Cardiac muscle cell (in vitro differentiated cells and primary cell): ENCODE results near the gene OR52B4. TPM values are rescaled to one million over a fixed set of nuclear protein-coding genes. Genes with fewer than 3 reads are reported as not detected.
"Not testable (repeated sequence)": the region's sequence is repeated elsewhere in the genome, so short reads cannot be mapped to it uniquely, and the experiment has no call there.

Experiments used
- DNase-seq, 2 donors: peaks; one replicate each; pipeline versions ENCODE4 v3.0.0 to v3.0.0-alpha.2; 2010 to 2017; ENCODE audit warnings: low read depth in 1 of 2, low spot score in 1 of 2
- H3K27ac ChIP-seq: fragments of 200-600 bp; sonication (generic); 2 replicates; pipeline ENCODE4 v1.5.1; 2016
- H3K27me3 ChIP-seq: fragments of 200-600 bp; sonication (generic); 2 replicates; pipeline ENCODE4 v1.6.0; 2016; ENCODE audit warnings: control low read depth
- H3K36me3 ChIP-seq: fragments of 200-600 bp; sonication (generic); 2 replicates; pipeline ENCODE4 v1.5.1; 2016; ENCODE audit warnings: control low read depth
- H3K4me1 ChIP-seq: fragments of 200-600 bp; sonication (generic); 2 replicates; pipeline ENCODE4 v1.8.1; 2017; ENCODE audit warnings: low read depth, mild to moderate bottlenecking, mixed run types
- H3K4me3 ChIP-seq: fragments of 200-600 bp; sonication (generic); 2 replicates; pipeline ENCODE4 v1.5.1; 2016; ENCODE audit warnings: mild to moderate bottlenecking
- H3K9me3 ChIP-seq: fragments of 200-600 bp; sonication (generic); 2 replicates; pipeline ENCODE4 v1.5.1; 2017; ENCODE audit warnings: low read depth, mild to moderate bottlenecking, control low read depth
- CTCF ChIP-seq: IDR thresholded peaks from 2 replicates; pipeline ENCODE4 v1.5.1; 2012; ENCODE audit warnings: low read depth, mild to moderate bottlenecking, low read length
- polyA plus RNA-seq: library from polyadenylated mRNA; unstranded; fragments of >200 nt; fragmentation: Nextera tagmentation; extraction: Ambion mirVana; gene quantifications from 2 replicates; pipeline ENCODE4 v1.2.1, GENCODE V29; 2016
- total RNA-seq: library from RNA; depleted of rRNA; stranded (reverse); fragments of >200 nt; gene quantifications from 2 replicates; pipeline ENCODE4 v1.2.3, GENCODE V29; 2016

The OR52B4 gene
- not detected in 2 replicates for total RNA-seq
- polyA plus RNA-seq: not detected in 2 replicates

GRCh38 chr11:4368286-4368685, at the start of gene OR52B4:
Gene OR52B4 (minus strand): TSS chr11:4368386. CDS start chr11:4368295, 91 bp downstream.
- DNase-seq: no peak
- H3K27ac ChIP-seq: no peak within 1 kb of the TSS
- no peak for TF ChIP-seq CTCF
- H3K36me3 ChIP-seq: no peaks in the 10 kb centered on the region
- no peaks in the 10 kb centered on the region for H3K27me3 ChIP-seq
- H3K4me3 ChIP-seq: no peak within 1 kb of the TSS
- H3K4me1 ChIP-seq: no peaks in the 10 kb centered on the region
- peaks cover 5% of the 10 kb centered on the region for H3K9me3 ChIP-seq

GRCh38 chr11:4416816-4417215, 48.6 kb upstream of the OR52B4 start:
- Histone ChIP-seq H3K9me3 (no peaks in the 10 kb centered on the region), H3K36me3 (no peaks in the 10 kb centered on the region), H3K27me3 (no peaks in the 10 kb centered on the region), H3K4me1 (no peaks in the 10 kb centered on the region), H3K4me3 (no peak overlapping the region), H3K27ac (no peak overlapping the region)
- TF ChIP-seq CTCF: no peak
- DNase-seq: no peak

- no peak for TF ChIP-seq CTCF
- DNase-seq: no peak
- Histone ChIP-seq H3K27ac (no peak overlapping the region), H3K4me1 (no peaks in the 10 kb centered on the region), H3K27me3 (no peaks in the 10 kb centered on the region), H3K36me3 (no peaks in the 10 kb centered on the region), H3K9me3 (no peaks in the 10 kb centered on the region), H3K4me3 (no peak overlapping the region)
These were observed 48.1 kb upstream of the OR52B4 start for GRCh38 chr11:4416306-4416705.

- not testable (repeated sequence) for H3K27ac ChIP-seq, H3K4me3 ChIP-seq, H3K36me3 ChIP-seq, DNase-seq, H3K9me3 ChIP-seq, H3K4me1 ChIP-seq, H3K27me3 ChIP-seq
These were observed 38.0 kb upstream of the OR52B4 start for GRCh38 chr11:4406206-4406605.

GRCh38 chr11:4393858-4394223, 25.7 kb upstream of the OR52B4 start:
- Histone ChIP-seq H3K27me3 (no peaks in the 10 kb centered on the region), H3K4me3 (peak overlapping the region; percentile 49), H3K4me1 (no peaks in the 10 kb centered on the region), H3K27ac (no peak overlapping the region), H3K36me3 (no peaks in the 10 kb centered on the region), H3K9me3 (no peaks in the 10 kb centered on the region)
- DNase-seq: no peak
- no peak for TF ChIP-seq CTCF

- Histone ChIP-seq H3K4me1 (no peaks in the 10 kb centered on the region), H3K4me3 (peak within 1 kb of the TSS; percentile 49), H3K27me3 (no peaks in the 10 kb centered on the region), H3K9me3 (no peaks in the 10 kb centered on the region), H3K36me3 (no peaks in the 10 kb centered on the region), H3K27ac (no peak within 1 kb of the TSS)
- peak; percentile 74 to 88 for DNase-seq
- no peak for TF ChIP-seq CTCF
These were observed 25.1 kb upstream of the OR52B4 start, which contains the start of gene TRIM21 for GRCh38 chr11:4393209-4393857. Gene TRIM21 (minus strand): TSS chr11:4393702. CDS start chr11:4390409, 3,293 bp downstream.
